ENCODE measurements around the gene FES. TPM values are rescaled to one million over a fixed set of nuclear protein-coding genes. Genes with fewer than 3 reads are reported as not detected.

The FES gene
- total RNA-seq, 1 donor: 23.1 TPM

GRCh38 chr15:90875549-90875981, 8.7 kb upstream of the FES start:
- no peak overlapping the region for H3K4me3 ChIP-seq (ENCODE audit: low read depth, low read length)
- DNase-seq (ENCODE audit: low read depth): no peak
- TF ChIP-seq CTCF (IDR thresholded peaks at IDR 0.05; ENCODE audit: insufficient read depth, low read length): no peak

DNA sequence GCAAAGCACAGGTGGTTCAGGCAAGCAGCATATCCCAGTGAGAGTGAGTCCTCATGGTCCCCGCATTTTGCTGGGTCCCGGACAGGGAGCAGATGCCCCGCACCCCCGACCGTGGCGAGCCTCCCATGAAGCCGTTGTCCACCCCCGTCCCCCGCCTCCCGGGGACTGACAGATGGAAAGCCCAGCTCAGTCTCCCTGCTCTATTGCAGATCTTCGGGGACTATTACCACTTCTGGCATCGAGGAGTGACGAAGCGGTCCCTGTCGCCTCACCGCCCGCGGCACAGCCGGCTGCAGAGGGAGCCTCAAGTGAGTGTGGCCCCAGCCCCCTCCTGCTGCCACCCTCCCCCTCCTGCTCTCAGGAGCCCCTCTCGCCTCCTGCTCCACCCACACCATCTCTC, 8.3 kb upstream of the FES start:
- DNase-seq (ENCODE audit: low read depth): no peak
- no peak for TF ChIP-seq CTCF (IDR thresholded peaks at IDR 0.05; ENCODE audit: insufficient read depth, low read length)
- no peak overlapping the region for H3K4me3 ChIP-seq (ENCODE audit: low read depth, low read length)

DNA sequence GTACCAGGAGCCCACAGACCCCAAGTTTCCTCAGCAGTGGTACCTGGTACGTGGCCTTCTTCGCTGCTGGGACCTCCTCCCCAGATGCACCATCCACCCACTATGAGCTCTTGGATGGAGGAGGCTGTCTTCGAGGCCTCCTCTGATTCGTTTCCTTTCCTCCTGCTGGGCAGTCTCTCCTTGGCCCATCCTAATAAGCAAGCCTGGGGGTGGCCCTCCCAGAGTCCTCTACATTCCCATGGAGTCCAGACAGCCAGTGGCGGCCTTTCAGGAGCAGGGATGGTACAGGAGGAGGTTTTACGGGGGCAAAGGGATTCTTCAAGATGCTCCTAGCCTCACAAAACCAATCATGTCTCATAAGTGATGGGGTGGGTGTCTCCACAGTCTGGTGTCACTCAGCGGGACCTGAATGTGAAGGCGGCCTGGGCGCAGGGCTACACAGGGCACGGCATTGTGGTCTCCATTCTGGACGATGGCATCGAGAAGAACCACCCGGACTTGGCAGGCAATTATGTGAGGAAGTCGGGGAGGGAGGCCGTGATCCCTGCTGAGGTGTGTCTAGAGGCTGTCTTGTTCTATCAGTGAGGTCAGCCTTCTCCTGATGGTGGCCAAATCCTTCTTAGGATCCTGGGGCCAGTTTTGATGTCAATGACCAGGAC, 7.7 kb upstream of the FES start:
- TF ChIP-seq CTCF (IDR thresholded peaks at IDR 0.05; ENCODE audit: insufficient read depth, low read length): no peak
- no peak overlapping the region for H3K4me3 ChIP-seq (ENCODE audit: low read depth, low read length)
- no peak for DNase-seq (ENCODE audit: low read depth)

GRCh38 chr15:90877315-90877714, 7.0 kb upstream of the FES start:
- no peak overlapping the region for H3K4me3 ChIP-seq (ENCODE audit: low read depth, low read length)
- no peak for DNase-seq (ENCODE audit: low read depth)

DNA sequence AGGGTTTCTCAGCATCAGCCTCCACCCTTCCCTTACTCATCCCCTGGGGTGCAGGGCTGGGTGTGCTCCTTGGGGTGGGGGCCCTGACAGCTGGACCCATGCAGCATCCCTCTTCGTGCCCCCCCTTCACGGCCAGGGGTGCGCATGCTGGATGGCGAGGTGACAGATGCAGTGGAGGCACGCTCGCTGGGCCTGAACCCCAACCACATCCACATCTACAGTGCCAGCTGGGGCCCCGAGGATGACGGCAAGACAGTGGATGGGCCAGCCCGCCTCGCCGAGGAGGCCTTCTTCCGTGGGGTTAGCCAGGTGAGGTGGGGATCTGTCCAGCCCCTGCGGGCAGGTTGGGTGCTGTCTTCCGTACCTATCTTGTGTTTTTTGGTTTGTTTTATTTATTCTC, 6.3 kb upstream of the FES start:
- DNase-seq (ENCODE audit: low read depth): no peak
- TF ChIP-seq CTCF (IDR thresholded peaks at IDR 0.05; ENCODE audit: insufficient read depth, low read length): no peak
- no peak overlapping the region for H3K4me3 ChIP-seq (ENCODE audit: low read depth, low read length)

More at GRCh38 chr15:90877315-90877714, 7.0 kb upstream of the FES start:
- TF ChIP-seq CTCF (IDR thresholded peaks at IDR 0.05; ENCODE audit: insufficient read depth, low read length): no peak

GRCh38 chr15:90878660-90879059, 5.6 kb upstream of the FES start:
- TF ChIP-seq CTCF (IDR thresholded peaks at IDR 0.05; ENCODE audit: insufficient read depth, low read length): no peak
- no peak for DNase-seq (ENCODE audit: low read depth)
- H3K4me3 ChIP-seq (ENCODE audit: low read depth, low read length): no peak overlapping the region

Data from fibroblast of the aortic adventitia (primary cell).